Nephron progenitor cell (in vitro differentiated cells): Measurements from ENCODE around the gene TXLNG.
A peak's percentile ranks its signal among the peaks of the same experiment; 100 is the strongest.

ENCODE experiments used
- DNase-seq: peaks from one replicate; pipeline ENCODE4 v3.0.0; 2021
- H3K27ac Mint-ChIP-seq: 2 replicates; pipeline ENCODE4 v1.8.0; 2021; ENCODE audit warnings: mild to moderate bottlenecking, moderate library complexity, mixed read lengths
- H3K27me3 Mint-ChIP-seq: 2 replicates; pipeline ENCODE4 v1.8.0; 2021; ENCODE audit warnings: mild to moderate bottlenecking, low read depth, mixed read lengths; ENCODE audit not compliant: poor library complexity
- H3K36me3 Mint-ChIP-seq: 2 replicates; pipeline ENCODE4 v1.8.0; 2021; ENCODE audit warnings: low read depth, mixed read lengths
- H3K4me1 Mint-ChIP-seq: 2 replicates; pipeline ENCODE4 v1.8.0; 2021; ENCODE audit warnings: mixed read lengths
- H3K4me3 Mint-ChIP-seq: 2 replicates; pipeline ENCODE4 v1.8.0; 2021; ENCODE audit warnings: mild to moderate bottlenecking, moderate library complexity, mixed read lengths
- H3K9me3 Mint-ChIP-seq: 2 replicates; pipeline ENCODE4 v1.8.0; 2021; ENCODE audit warnings: mild to moderate bottlenecking, moderate library complexity, mixed read lengths
- CTCF ChIP-seq: fragments of 200-600 bp; sonication (generic); IDR thresholded peaks from 2 replicates; pipeline ENCODE4 v1.5.0; 2021; ENCODE audit warnings: antibody characterized with exemption

TXLNG gene

GRCh38 chrX:16765594-16765993, 20.7 kb upstream of the TXLNG start:
- H3K27ac Mint-ChIP-seq: no peak overlapping the region
- no peak overlapping the region for H3K4me3 Mint-ChIP-seq
- TF ChIP-seq CTCF: no peak
- H3K4me1 Mint-ChIP-seq: no peaks in the 10 kb centered on the region
- H3K36me3 Mint-ChIP-seq: peaks cover 13% of the 10 kb centered on the region
- H3K27me3 Mint-ChIP-seq: no peaks in the 10 kb centered on the region
- H3K9me3 Mint-ChIP-seq: no peaks in the 10 kb centered on the region
- no peak for DNase-seq

DNA sequence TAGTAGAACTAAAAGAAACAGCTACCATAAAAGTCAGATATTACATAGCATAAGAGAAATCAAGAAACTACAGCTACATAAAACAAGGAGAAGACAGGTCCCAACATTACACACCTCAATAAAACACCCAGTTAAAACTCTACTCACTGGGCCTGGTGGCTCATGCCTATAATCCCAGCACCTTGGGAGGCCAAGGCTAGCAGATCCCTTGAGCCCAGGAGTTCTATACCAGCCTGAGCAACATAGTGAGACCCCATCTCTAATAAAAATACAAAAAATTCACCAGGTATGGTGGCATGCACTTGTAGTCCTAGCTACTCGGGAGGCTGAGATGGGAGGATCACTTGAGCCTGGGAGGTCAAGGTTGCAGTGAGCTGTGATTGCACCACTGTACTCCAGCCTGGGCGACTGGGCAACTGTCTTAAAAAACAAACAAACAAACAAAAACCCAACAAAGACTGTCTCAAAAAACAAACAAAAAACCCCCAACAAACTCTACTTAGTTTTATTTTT, 15.2 kb upstream of the TXLNG start:
- DNase-seq: no peak
- Mint-ChIP-seq H3K36me3 (peaks cover 4% of the 10 kb centered on the region), H3K27me3 (no peaks in the 10 kb centered on the region), H3K4me1 (peaks cover 11% of the 10 kb centered on the region), H3K27ac (peak overlapping the region; percentile 100), H3K4me3 (no peak overlapping the region), H3K9me3 (peaks cover 5% of the 10 kb centered on the region)
- TF ChIP-seq CTCF: no peak

GRCh38 chrX:16771483-16772398, 14.5 kb upstream of the TXLNG start:
- peaks cover 4% of the 10 kb centered on the region for H3K36me3 Mint-ChIP-seq
- H3K4me1 Mint-ChIP-seq: peaks cover 11% of the 10 kb centered on the region
- no peak overlapping the region for H3K4me3 Mint-ChIP-seq
- no peak for TF ChIP-seq CTCF
- no peaks in the 10 kb centered on the region for H3K27me3 Mint-ChIP-seq
- DNase-seq: peak; percentile 12
- H3K27ac Mint-ChIP-seq: peak overlapping the region; percentile 100
- peaks cover 5% of the 10 kb centered on the region for H3K9me3 Mint-ChIP-seq

- peaks cover 4% of the 10 kb centered on the region for H3K36me3 Mint-ChIP-seq
- DNase-seq: no peak
- H3K27ac Mint-ChIP-seq: peak overlapping the region; percentile 100
- peaks cover 5% of the 10 kb centered on the region for H3K9me3 Mint-ChIP-seq
- no peak overlapping the region for H3K4me3 Mint-ChIP-seq
- H3K4me1 Mint-ChIP-seq: peaks cover 11% of the 10 kb centered on the region
- no peaks in the 10 kb centered on the region for H3K27me3 Mint-ChIP-seq
- no peak for TF ChIP-seq CTCF
These were observed 13.8 kb upstream of the TXLNG start for GRCh38 chrX:16772460-16772859.

DNA sequence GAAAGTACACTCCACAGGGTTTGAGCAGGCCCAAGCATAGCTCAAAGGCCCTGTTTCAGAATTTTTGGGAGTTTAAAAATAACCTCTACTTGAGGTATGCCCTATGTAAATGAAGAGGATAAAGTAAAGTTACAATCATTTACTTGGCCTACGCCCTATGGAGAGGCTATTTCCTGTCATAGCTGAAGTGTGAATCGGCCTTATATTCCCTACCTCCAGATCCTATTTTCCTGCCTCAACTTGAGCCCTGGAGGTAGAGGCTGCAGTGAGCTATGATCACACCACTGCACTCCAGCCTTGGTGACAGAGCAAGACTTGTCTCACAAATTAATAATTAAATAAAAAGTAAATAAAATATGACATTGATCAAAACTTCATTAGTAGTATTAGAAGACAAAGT, 11.5 kb upstream of the TXLNG start:
- TF ChIP-seq CTCF: no peak
- peaks cover 5% of the 10 kb centered on the region for H3K9me3 Mint-ChIP-seq
- H3K27ac Mint-ChIP-seq: no peak overlapping the region
- peaks cover 19% of the 10 kb centered on the region for H3K4me1 Mint-ChIP-seq
- H3K36me3 Mint-ChIP-seq: peaks cover 4% of the 10 kb centered on the region
- no peak overlapping the region for H3K4me3 Mint-ChIP-seq
- no peak for DNase-seq
- H3K27me3 Mint-ChIP-seq: no peaks in the 10 kb centered on the region

DNA sequence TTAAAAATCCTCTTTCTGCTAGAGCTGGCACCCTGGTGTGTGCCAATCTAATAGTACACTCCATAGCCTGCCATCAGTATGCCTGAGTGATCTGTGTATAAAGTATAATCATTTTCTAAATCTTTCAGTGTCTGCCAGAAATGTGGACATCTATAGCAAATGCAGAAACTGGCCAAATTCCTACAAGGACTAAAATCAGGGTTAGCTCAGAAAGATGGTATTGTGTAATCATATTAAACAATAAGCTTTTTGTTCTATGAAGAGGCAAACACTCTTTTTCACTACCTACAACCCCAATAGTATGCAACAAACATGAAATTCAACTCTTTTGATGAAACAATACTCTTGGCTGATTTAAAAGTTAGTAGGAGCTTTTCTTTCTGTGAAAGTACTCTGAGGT, 7.7 kb upstream of the TXLNG start:
- H3K4me3 Mint-ChIP-seq: no peak overlapping the region
- no peaks in the 10 kb centered on the region for H3K36me3 Mint-ChIP-seq
- no peaks in the 10 kb centered on the region for H3K27me3 Mint-ChIP-seq
- no peak for DNase-seq
- no peak overlapping the region for H3K27ac Mint-ChIP-seq
- no peak for TF ChIP-seq CTCF
- H3K9me3 Mint-ChIP-seq: no peaks in the 10 kb centered on the region
- H3K4me1 Mint-ChIP-seq: peaks cover 8% of the 10 kb centered on the region
